NCI-H1105 (cell line): ENCODE measurements around the gene SORCS3.
A peak's percentile ranks its signal among the peaks of the same experiment; 100 is the strongest.

Source experiments
- DNase-seq: peaks from one replicate; lab custom pipeline; 2025; lab: John Stamatoyannopoulos, UW

Gene SORCS3

GRCh38 chr10:105109164-105109563 is 468.1 kb downstream of the SORCS3 start:
- no peak for DNase-seq

GRCh38 chr10:105112862-105113261 is 471.8 kb downstream of the SORCS3 start:
- no peak for DNase-seq

GRCh38 chr10:105113666-105114065 is 472.6 kb downstream of the SORCS3 start:
- no peak for DNase-seq

GRCh38 chr10:105121743-105122142 is 480.7 kb downstream of the SORCS3 start:
- no peak for DNase-seq

GRCh38 chr10:105128111-105128510 is 487.0 kb downstream of the SORCS3 start:
- DNase-seq = no peak

GRCh38 chr10:105138358-105138757 is 497.3 kb downstream of the SORCS3 start:
- DNase-seq = peak; percentile 32

- DNase-seq = no peak
Observed at GRCh38 chr10:105139363-105139896, 498.3 kb downstream of the SORCS3 start.

- no peak for DNase-seq
Observed at GRCh38 chr10:105140600-105140999, 499.5 kb downstream of the SORCS3 start.

- DNase-seq = no peak
Observed at GRCh38 chr10:105145711-105146110, 504.6 kb downstream of the SORCS3 start.

GRCh38 chr10:105146436-105146835 is 505.3 kb downstream of the SORCS3 start:
- no peak for DNase-seq

- no peak for DNase-seq
Observed at GRCh38 chr10:105148456-105148855, 507.4 kb downstream of the SORCS3 start.

- no peak for DNase-seq
Observed at GRCh38 chr10:105148921-105149320, 507.8 kb downstream of the SORCS3 start.

GRCh38 chr10:105149371-105149891 is 508.3 kb downstream of the SORCS3 start:
- DNase-seq = no peak

GRCh38 chr10:105150259-105150880 is 509.3 kb downstream of the SORCS3 start:
- DNase-seq = no peak

GRCh38 chr10:105154736-105155135 is 513.6 kb downstream of the SORCS3 start:
- no peak for DNase-seq

GRCh38 chr10:105159268-105159667 is 518.2 kb downstream of the SORCS3 start:
- no peak for DNase-seq

- DNase-seq = no peak
Observed at GRCh38 chr10:105161149-105161548, 520.1 kb downstream of the SORCS3 start.

GRCh38 chr10:105161767-105162166 is 520.7 kb downstream of the SORCS3 start:
- DNase-seq = no peak

- no peak for DNase-seq
Observed at GRCh38 chr10:105170521-105170920, 529.4 kb downstream of the SORCS3 start.

GRCh38 chr10:105171945-105172344 is 530.9 kb downstream of the SORCS3 start:
- no peak for DNase-seq

- no peak for DNase-seq
Observed at GRCh38 chr10:105181626-105182025, 540.5 kb downstream of the SORCS3 start.

GRCh38 chr10:105183536-105183935 is 542.4 kb downstream of the SORCS3 start:
- DNase-seq = no peak

- DNase-seq = no peak
Observed at GRCh38 chr10:105185161-105185560, 544.1 kb downstream of the SORCS3 start.

- no peak for DNase-seq
Observed at GRCh38 chr10:105187243-105187642, 546.2 kb downstream of the SORCS3 start.
